Liver (tissue), 9 donors: ENCODE measurements around the gene ATE1. TPM values are rescaled to one million over a fixed set of nuclear protein-coding genes. Genes with fewer than 3 reads are reported as not detected.

Experiments
- DNase-seq: peaks from one replicate; pipeline ENCODE4 v3.0.0-alpha.2; 2017; ENCODE audit warnings: low spot score
- H3K27ac ChIP-seq, 2 donors: one replicate each; pipeline ENCODE4 v1.7.0; 2013; ENCODE audit warnings: inconsistent platforms in 2 of 2, low read length in 2 of 2, control low read depth in 1 of 2, low read depth in 1 of 2, mild to moderate bottlenecking in 1 of 2
- H3K27me3 ChIP-seq, 4 donors: one replicate each; pipeline versions ENCODE4 v1.6.1 to v1.7.0; 2013; ENCODE audit warnings: low read length in 3 of 4, inconsistent platforms in 1 of 4, mild to moderate bottlenecking in 1 of 4, moderate library complexity in 1 of 4; ENCODE audit not compliant: control insufficient read depth in 4 of 4, insufficient read depth in 4 of 4
- H3K36me3 ChIP-seq, 4 donors: one replicate each; pipeline versions ENCODE4 v1.6.1 to v1.7.0; 2013; ENCODE audit warnings: low read length in 3 of 4, mild to moderate bottlenecking in 3 of 4, low read depth in 1 of 4, moderate library complexity in 1 of 4; ENCODE audit not compliant: control insufficient read depth in 4 of 4, insufficient read depth in 3 of 4
- H3K4me1 ChIP-seq, 4 donors: one replicate each; pipeline versions ENCODE4 v1.6.1 to v1.7.0; 2013; ENCODE audit warnings: low read length in 3 of 4, mild to moderate bottlenecking in 3 of 4, moderate library complexity in 1 of 4; ENCODE audit not compliant: control insufficient read depth in 4 of 4, insufficient read depth in 4 of 4
- H3K4me3 ChIP-seq, 3 donors: one replicate each; pipeline versions ENCODE4 v1.6.1 to v1.7.0; 2013; ENCODE audit warnings: low read length in 3 of 3, control low read depth in 1 of 3, low read depth in 1 of 3, mild to moderate bottlenecking in 1 of 3
- H3K9ac ChIP-seq, 2 donors: one replicate each; pipeline ENCODE4 v1.7.0; 2013; ENCODE audit warnings: low read length in 2 of 2, mild to moderate bottlenecking in 2 of 2, moderate library complexity in 2 of 2, control low read depth in 1 of 2, low read depth in 1 of 2
- H3K9me3 ChIP-seq, 4 donors: one replicate each; pipeline versions ENCODE4 v1.6.1 to v1.7.0; 2013; ENCODE audit warnings: low read length in 3 of 4; ENCODE audit not compliant: control insufficient read depth in 4 of 4
- EGR1 ChIP-seq, 2 donors: IDR thresholded peaks; 2 replicates each; pipeline ENCODE4 v1.6.1; 2016 to 2018; ENCODE audit warnings: antibody characterized with exemption in 2 of 2, low read depth in 2 of 2
- FOXA1 ChIP-seq: IDR thresholded peaks from 2 replicates; pipeline ENCODE4 v1.6.1; 2016; ENCODE audit warnings: antibody characterized with exemption
- FOXA2 ChIP-seq: IDR thresholded peaks from 2 replicates; pipeline ENCODE4 v1.6.1; 2016; ENCODE audit warnings: antibody characterized with exemption
- GABPA ChIP-seq, 2 donors: IDR thresholded peaks in 1 of 2; conservative IDR thresholded peaks in 1 of 2; 2 replicates each; pipeline ENCODE4 v1.6.1; 2016; ENCODE audit warnings: antibody characterized with exemption in 2 of 2, mild to moderate bottlenecking in 1 of 2, moderate library complexity in 1 of 2
- HNF4A ChIP-seq, 2 donors: conservative IDR thresholded peaks; 2 replicates each; pipeline ENCODE4 v1.6.1; 2016; ENCODE audit warnings: antibody characterized with exemption in 2 of 2, mild to moderate bottlenecking in 2 of 2
- HNF4G ChIP-seq: IDR thresholded peaks from 2 replicates; pipeline ENCODE4 v1.6.1; 2016; ENCODE audit warnings: antibody characterized with exemption
- JUND ChIP-seq, 2 donors: IDR thresholded peaks; 2 replicates each; pipeline ENCODE4 v1.6.1; 2016; ENCODE audit warnings: antibody characterized with exemption in 2 of 2
- NR2F2 ChIP-seq: IDR thresholded peaks from 2 replicates; pipeline ENCODE4 v1.6.1; 2016; ENCODE audit warnings: antibody characterized with exemption
- RAD21 ChIP-seq, 2 donors: IDR thresholded peaks; 2 replicates each; pipeline ENCODE4 v1.6.1; 2016; ENCODE audit warnings: antibody characterized with exemption in 2 of 2, mild to moderate bottlenecking in 2 of 2
- RXRA ChIP-seq, 2 donors: IDR thresholded peaks; 2 replicates each; pipeline ENCODE4 v1.6.1; 2017 to 2018; ENCODE audit warnings: antibody characterized with exemption in 2 of 2, mild to moderate bottlenecking in 1 of 2
- SP1 ChIP-seq: IDR thresholded peaks from 2 replicates; pipeline ENCODE4 v1.6.1; 2018; ENCODE audit warnings: antibody characterized with exemption, mild to moderate bottlenecking
- TAF1 ChIP-seq: conservative IDR thresholded peaks from 2 replicates; pipeline ENCODE4 v1.6.1; 2016; ENCODE audit warnings: antibody characterized with exemption, mild to moderate bottlenecking
- YY1 ChIP-seq: IDR thresholded peaks from 2 replicates; pipeline ENCODE4 v1.6.1; 2016; ENCODE audit warnings: antibody characterized with exemption, mild to moderate bottlenecking
- WGBS: extraction: QIAGEN DNeasy Blood & Tissue Kit; methylation state at CpG from one replicate; pipeline ENCODE4 v1.1.7; 2013; 5-methylcytosine and 5-hydroxymethylcytosine counted together
- polyA plus RNA-seq, 2 donors: library from polyadenylated mRNA; stranded (reverse) in 1 of 2; unstranded in 1 of 2; fragments of 200-250 nt in 1 of 2; fragments of >200 nt in 1 of 2; fragmentation: Nextera tagmentation in 1 of 2; extraction: Ambion mirVana in 1 of 2; gene quantifications; one replicate each; pipeline versions ENCODE4 v1.2.1 to v1.2.3, GENCODE V29; 2013 to 2015
- total RNA-seq, 2 donors: library from RNA; depleted of rRNA; stranded (reverse); fragments of >200 nt; gene quantifications; one replicate each; pipeline ENCODE4 v1.2.3, GENCODE V29; 2014
- TF ChIP-seq, protein P1 (sequence below): IDR thresholded peaks from 2 replicates; pipeline ENCODE4 v1.6.1; 2016; ENCODE audit warnings: antibody characterized with exemption
- TF ChIP-seq, protein P2 (sequence below): IDR thresholded peaks from 2 replicates; pipeline ENCODE4 v1.6.1; 2016; ENCODE audit warnings: antibody characterized with exemption
- TF ChIP-seq, protein P3 (sequence below): IDR thresholded peaks from 2 replicates; pipeline ENCODE4 v1.6.1; 2016; ENCODE audit warnings: antibody characterized with exemption
- TF ChIP-seq, protein P4 (sequence below): IDR thresholded peaks from 2 replicates; pipeline ENCODE4 v1.6.1; 2016; ENCODE audit warnings: antibody characterized with exemption, mild to moderate bottlenecking
- TF ChIP-seq, protein P5 (sequence below): fragments of 150-350 bp; IDR thresholded peaks from 2 replicates; pipeline ENCODE4 v1.5.1; 2017; ENCODE audit warnings: improper control_type of control experiment, low read depth, low read length; ENCODE audit not compliant: missing input control
- donor health status: healthy.
- donor health status: healthy.
- donor health status: healthy.
- donor health status: healthy.
- donor health status: healthy.

ATE1 gene
- total and polyA plus RNA-seq, 4 donors, result 7.9 to 34.9 (median 13.5) TPM

DNA sequence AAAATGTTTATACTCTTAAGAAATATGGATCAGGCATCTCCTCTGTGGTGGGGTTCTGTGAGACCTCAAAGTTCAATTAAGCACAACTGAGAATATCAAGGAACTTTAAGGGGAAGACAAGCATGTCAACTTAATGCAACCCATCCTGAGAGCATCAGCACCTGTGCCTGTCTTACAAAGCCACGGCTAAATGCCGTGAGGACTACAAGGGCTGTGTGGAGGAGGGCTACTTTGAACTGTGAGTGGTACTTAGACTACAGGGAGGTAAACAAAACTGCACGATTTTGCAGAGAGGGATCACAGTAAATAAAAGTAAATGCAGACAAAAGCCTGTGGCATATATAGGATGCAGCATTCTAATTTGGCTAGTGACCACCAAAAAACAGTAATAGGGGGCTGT is 139.1 kb downstream of the ATE1 start:
- no peaks in the 10 kb centered on the region for H3K36me3 ChIP-seq
- no peak for DNase-seq
- no peak overlapping the region for H3K4me3 ChIP-seq
- no peak overlapping the region for H3K9ac ChIP-seq
- WGBS, result 81% methylated on average over 3 of the region's 3 CpGs
- no peaks in the 10 kb centered on the region for H3K9me3 ChIP-seq
- no peaks in the 10 kb centered on the region for H3K27me3 ChIP-seq
- peaks cover 0 to 11% (median 9%) of the 10 kb centered on the region in 4 donors for H3K4me1 ChIP-seq
- TF ChIP-seq, protein P1, sequence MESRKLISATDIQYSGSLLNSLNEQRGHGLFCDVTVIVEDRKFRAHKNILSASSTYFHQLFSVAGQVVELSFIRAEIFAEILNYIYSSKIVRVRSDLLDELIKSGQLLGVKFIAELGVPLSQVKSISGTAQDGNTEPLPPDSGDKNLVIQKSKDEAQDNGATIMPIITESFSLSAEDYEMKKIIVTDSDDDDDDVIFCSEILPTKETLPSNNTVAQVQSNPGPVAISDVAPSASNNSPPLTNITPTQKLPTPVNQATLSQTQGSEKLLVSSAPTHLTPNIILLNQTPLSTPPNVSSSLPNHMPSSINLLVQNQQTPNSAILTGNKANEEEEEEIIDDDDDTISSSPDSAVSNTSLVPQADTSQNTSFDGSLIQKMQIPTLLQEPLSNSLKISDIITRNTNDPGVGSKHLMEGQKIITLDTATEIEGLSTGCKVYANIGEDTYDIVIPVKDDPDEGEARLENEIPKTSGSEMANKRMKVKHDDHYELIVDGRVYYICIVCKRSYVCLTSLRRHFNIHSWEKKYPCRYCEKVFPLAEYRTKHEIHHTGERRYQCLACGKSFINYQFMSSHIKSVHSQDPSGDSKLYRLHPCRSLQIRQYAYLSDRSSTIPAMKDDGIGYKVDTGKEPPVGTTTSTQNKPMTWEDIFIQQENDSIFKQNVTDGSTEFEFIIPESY, result no peak
- TF ChIP-seq FOXA2, result no peak
- no peak for TF ChIP-seq RAD21 (IDR thresholded peaks at IDR 0.05)
- no peak for TF ChIP-seq RXRA (IDR thresholded peaks at IDR 0.05)
- TF ChIP-seq, protein P2, sequence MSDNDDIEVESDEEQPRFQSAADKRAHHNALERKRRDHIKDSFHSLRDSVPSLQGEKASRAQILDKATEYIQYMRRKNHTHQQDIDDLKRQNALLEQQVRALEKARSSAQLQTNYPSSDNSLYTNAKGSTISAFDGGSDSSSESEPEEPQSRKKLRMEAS, result no peak
- no peak for TF ChIP-seq EGR1 (IDR thresholded peaks at IDR 0.05; ENCODE audit: low read depth in 2 of 2)
- no peak for TF ChIP-seq FOXA1
- no peak for TF ChIP-seq HNF4A (conservative IDR thresholded peaks at IDR 0.05)
- TF ChIP-seq, protein P3, sequence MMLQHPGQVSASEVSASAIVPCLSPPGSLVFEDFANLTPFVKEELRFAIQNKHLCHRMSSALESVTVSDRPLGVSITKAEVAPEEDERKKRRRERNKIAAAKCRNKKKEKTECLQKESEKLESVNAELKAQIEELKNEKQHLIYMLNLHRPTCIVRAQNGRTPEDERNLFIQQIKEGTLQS, result no peak
- no peak for TF ChIP-seq TAF1
- TF ChIP-seq, protein P4, sequence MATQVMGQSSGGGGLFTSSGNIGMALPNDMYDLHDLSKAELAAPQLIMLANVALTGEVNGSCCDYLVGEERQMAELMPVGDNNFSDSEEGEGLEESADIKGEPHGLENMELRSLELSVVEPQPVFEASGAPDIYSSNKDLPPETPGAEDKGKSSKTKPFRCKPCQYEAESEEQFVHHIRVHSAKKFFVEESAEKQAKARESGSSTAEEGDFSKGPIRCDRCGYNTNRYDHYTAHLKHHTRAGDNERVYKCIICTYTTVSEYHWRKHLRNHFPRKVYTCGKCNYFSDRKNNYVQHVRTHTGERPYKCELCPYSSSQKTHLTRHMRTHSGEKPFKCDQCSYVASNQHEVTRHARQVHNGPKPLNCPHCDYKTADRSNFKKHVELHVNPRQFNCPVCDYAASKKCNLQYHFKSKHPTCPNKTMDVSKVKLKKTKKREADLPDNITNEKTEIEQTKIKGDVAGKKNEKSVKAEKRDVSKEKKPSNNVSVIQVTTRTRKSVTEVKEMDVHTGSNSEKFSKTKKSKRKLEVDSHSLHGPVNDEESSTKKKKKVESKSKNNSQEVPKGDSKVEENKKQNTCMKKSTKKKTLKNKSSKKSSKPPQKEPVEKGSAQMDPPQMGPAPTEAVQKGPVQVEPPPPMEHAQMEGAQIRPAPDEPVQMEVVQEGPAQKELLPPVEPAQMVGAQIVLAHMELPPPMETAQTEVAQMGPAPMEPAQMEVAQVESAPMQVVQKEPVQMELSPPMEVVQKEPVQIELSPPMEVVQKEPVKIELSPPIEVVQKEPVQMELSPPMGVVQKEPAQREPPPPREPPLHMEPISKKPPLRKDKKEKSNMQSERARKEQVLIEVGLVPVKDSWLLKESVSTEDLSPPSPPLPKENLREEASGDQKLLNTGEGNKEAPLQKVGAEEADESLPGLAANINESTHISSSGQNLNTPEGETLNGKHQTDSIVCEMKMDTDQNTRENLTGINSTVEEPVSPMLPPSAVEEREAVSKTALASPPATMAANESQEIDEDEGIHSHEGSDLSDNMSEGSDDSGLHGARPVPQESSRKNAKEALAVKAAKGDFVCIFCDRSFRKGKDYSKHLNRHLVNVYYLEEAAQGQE, result no peak
- no peak for TF ChIP-seq YY1
- TF ChIP-seq GABPA (IDR thresholded peaks at IDR 0.05 in 1 of 2, conservative IDR thresholded peaks at IDR 0.05 in 1 of 2), result no peak
- no peak for TF ChIP-seq JUND (IDR thresholded peaks at IDR 0.05)
- no peak for TF ChIP-seq NR2F2
- no peak for TF ChIP-seq SP1
- TF ChIP-seq HNF4G, result no peak
- TF ChIP-seq, protein P5, sequence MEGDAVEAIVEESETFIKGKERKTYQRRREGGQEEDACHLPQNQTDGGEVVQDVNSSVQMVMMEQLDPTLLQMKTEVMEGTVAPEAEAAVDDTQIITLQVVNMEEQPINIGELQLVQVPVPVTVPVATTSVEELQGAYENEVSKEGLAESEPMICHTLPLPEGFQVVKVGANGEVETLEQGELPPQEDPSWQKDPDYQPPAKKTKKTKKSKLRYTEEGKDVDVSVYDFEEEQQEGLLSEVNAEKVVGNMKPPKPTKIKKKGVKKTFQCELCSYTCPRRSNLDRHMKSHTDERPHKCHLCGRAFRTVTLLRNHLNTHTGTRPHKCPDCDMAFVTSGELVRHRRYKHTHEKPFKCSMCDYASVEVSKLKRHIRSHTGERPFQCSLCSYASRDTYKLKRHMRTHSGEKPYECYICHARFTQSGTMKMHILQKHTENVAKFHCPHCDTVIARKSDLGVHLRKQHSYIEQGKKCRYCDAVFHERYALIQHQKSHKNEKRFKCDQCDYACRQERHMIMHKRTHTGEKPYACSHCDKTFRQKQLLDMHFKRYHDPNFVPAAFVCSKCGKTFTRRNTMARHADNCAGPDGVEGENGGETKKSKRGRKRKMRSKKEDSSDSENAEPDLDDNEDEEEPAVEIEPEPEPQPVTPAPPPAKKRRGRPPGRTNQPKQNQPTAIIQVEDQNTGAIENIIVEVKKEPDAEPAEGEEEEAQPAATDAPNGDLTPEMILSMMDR, result no peak
- no peak overlapping the region for H3K27ac ChIP-seq
